Measurements from ENCODE around the gene GPR132. TPM values are rescaled to one million over a fixed set of nuclear protein-coding genes. Genes with fewer than 3 reads are reported as not detected.
A peak's percentile ranks its signal among the peaks of the same experiment; 100 is the strongest.

GPR132 gene
- total and polyA plus RNA-seq, 8 donors, result under 0.01 to 11.1 (median 1.3) TPM

- DNase-seq, result no peak
- Histone ChIP-seq H3K36me3 (peaks cover 12 to 22% (median 20%) of the 10 kb centered on the region in 4 donors), H3K9me3 (no peaks in the 10 kb centered on the region), H3K4me3 (no peak overlapping the region), H3K4me1 (peaks cover 9 to 56% (median 34%) of the 10 kb centered on the region in 4 donors), H3K27ac (no peak overlapping the region), H3K27me3 (no peaks in the 10 kb centered on the region)
- WGBS, 5 donors, result 53 to 63% (median 60%) methylated on average over 4 of the region's 4 CpGs
- intact Hi-C loops (cut with DNase I; ENCODE audit: low total_unique reads), result no loop called here
- TF ChIP-seq POLR2AphosphoS5 (IDR thresholded peaks at IDR 0.05) (no peak), POLR2A (IDR thresholded peaks at IDR 0.05) (no peak), CTCF (IDR thresholded peaks at IDR 0.05) (no peak), EP300 (IDR thresholded peaks at IDR 0.05) (no peak)
Measured at GRCh38 chr14:105014631-105015030, 50.6 kb downstream of the GPR132 start.

- no peak overlapping the region for H3K4me3 ChIP-seq
- DNase-seq, result no peak
- TF ChIP-seq CTCF (IDR thresholded peaks at IDR 0.05), result no peak
- no peak for TF ChIP-seq POLR2A (IDR thresholded peaks at IDR 0.05)
- no peak for TF ChIP-seq POLR2AphosphoS5 (IDR thresholded peaks at IDR 0.05)
- no peak for TF ChIP-seq EP300 (IDR thresholded peaks at IDR 0.05)
- H3K27ac ChIP-seq, result no peak overlapping the region
- H3K36me3 ChIP-seq, result peaks cover 13 to 28% (median 26%) of the 10 kb centered on the region in 4 donors
- intact Hi-C loops (cut with DNase I; ENCODE audit: low total_unique reads), result no loop called here
- no peaks in the 10 kb centered on the region for H3K27me3 ChIP-seq
- peaks cover 3 to 50% (median 28%) of the 10 kb centered on the region in 4 donors for H3K4me1 ChIP-seq
- H3K9me3 ChIP-seq, result no peaks in the 10 kb centered on the region
- 77 to 87% (median 84%) methylated on average over 9 of the region's 9 CpGs for WGBS, 5 donors
Measured at GRCh38 chr14:105014032-105014431, 51.2 kb downstream of the GPR132 start.

GRCh38 chr14:105013150-105013785 is 52.0 kb downstream of the GPR132 start:
- Histone ChIP-seq H3K27me3 (no peaks in the 10 kb centered on the region), H3K9me3 (no peaks in the 10 kb centered on the region), H3K27ac (no peak overlapping the region), H3K36me3 (peaks cover 13 to 36% (median 34%) of the 10 kb centered on the region in 4 donors), H3K4me3 (no peak overlapping the region), H3K4me1 (peaks cover 0 to 43% (median 23%) of the 10 kb centered on the region in 4 donors)
- WGBS, 5 donors, result 46 to 58% (median 57%) methylated on average over 8 of the region's 8 CpGs
- DNase-seq, result no peak
- intact Hi-C loops (cut with DNase I; ENCODE audit: low total_unique reads), result no loop called here
- TF ChIP-seq EP300 (IDR thresholded peaks at IDR 0.05) (no peak), POLR2AphosphoS5 (IDR thresholded peaks at IDR 0.05) (no peak), CTCF (IDR thresholded peaks at IDR 0.05) (no peak), POLR2A (IDR thresholded peaks at IDR 0.05) (no peak)

GRCh38 chr14:105012171-105012985 is 52.9 kb downstream of the GPR132 start:
- Histone ChIP-seq H3K4me1 (peaks cover 0 to 39% (median 19%) of the 10 kb centered on the region in 4 donors), H3K27ac (peak overlapping the region in 1 of 5 donors; percentile 78), H3K4me3 (no peak overlapping the region), H3K9me3 (no peaks in the 10 kb centered on the region), H3K27me3 (no peaks in the 10 kb centered on the region), H3K36me3 (peaks cover 13 to 45% (median 42%) of the 10 kb centered on the region in 4 donors)
- intact Hi-C loops (cut with DNase I; ENCODE audit: low total_unique reads), result no loop called here
- DNase-seq, result peak in 1 of 2 donors; percentile 53
- WGBS, 5 donors, result 35 to 65% (median 56%) methylated on average over 18 to 23 of the region's 23 CpGs
- TF ChIP-seq CTCF (IDR thresholded peaks at IDR 0.05), result peak in 4 of 7 experiments; percentile 23 to 54 (median 40)
- TF ChIP-seq POLR2A (IDR thresholded peaks at IDR 0.05), result no peak
- TF ChIP-seq EP300 (IDR thresholded peaks at IDR 0.05), result no peak

Data from stomach (tissue), 9 donors.